ENCODE measurements around the gene REXO4. TPM values are rescaled to one million over a fixed set of nuclear protein-coding genes. Genes with fewer than 3 reads are reported as not detected.

REXO4 gene
- total and polyA plus RNA-seq, 9 of the 15 experiments (the other 6 are each of a cell fraction or from before 2014, with no cell fraction given): 3.4 to 72.9 (median 31.1) TPM

DNA sequence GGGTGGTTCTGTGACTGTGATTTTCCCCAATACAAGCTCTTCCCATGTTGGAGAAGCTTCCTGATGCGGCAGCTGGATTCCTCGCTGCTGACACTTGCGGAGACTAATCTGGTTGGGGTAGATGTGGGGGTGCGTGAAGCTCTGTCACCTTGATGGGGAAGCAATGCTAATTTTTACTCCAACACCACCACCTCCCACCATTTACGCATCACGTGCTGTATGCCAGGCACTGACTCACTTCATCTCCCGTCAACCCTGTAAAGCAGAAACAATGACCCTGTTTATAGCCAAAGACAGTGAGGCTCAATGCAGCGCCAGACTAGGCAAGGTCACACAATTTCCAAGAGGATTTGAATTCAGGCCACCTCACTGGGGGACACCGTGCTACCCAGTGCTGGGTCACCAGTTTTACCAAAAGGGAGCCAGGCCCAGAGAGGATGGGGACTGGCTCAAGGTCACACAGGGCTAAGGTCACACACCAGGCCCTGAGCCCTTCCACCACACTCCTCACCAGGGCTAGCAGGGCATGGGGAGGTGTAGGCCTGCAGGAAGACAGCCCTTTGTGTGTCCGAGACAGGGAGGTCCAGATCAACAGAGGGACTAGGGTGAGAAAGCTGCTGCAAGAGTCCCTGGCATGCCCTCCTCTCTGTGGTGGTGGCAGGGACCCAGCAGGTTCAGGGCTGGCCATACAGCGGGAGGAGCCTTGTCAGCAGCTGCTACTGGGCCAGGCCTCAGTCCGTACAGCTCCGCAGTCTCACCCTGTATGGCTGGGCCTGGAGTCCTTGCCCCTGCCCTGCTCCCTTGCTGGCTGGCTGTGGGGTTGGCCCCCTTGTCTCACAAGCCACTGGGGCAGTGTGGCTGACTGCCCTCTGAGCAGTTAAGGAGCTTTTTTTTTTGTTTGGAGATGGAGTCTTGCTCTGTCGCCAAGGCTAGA, 38.4 kb downstream of the REXO4 start (continued):
- TF ChIP-seq, protein P1, sequence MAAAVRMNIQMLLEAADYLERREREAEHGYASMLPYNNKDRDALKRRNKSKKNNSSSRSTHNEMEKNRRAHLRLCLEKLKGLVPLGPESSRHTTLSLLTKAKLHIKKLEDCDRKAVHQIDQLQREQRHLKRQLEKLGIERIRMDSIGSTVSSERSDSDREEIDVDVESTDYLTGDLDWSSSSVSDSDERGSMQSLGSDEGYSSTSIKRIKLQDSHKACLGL (CRISPR knock-in tag; IDR thresholded peaks at IDR 0.05; ENCODE audit: borderline replicate concordance, poor library complexity, severe bottlenecking): no peak
- TF ChIP-seq HDAC3 (IDR thresholded peaks at IDR 0.05; ENCODE audit: borderline replicate concordance, partially characterized antibody) (no peak), ZNF165 (CRISPR knock-in tag; IDR thresholded peaks at IDR 0.05; ENCODE audit: borderline replicate concordance) (no peak), RCOR1 (IDR thresholded peaks at IDR 0.05; ENCODE audit: borderline replicate concordance in 1 of 2, low read depth in 2 of 2, low read length in 2 of 2) (no peak), POLR2AphosphoS5 (IDR thresholded peaks at IDR 0.05; ENCODE audit: control insufficient read depth, insufficient read depth, low read depth, low read length) (no peak), CBX2 (IDR thresholded peaks at IDR 0.05; ENCODE audit: insufficient read depth, low read length, poor library complexity, severe bottlenecking) (no peak), JUND (IDR thresholded peaks at IDR 0.05; ENCODE audit: borderline replicate concordance, low read depth, low read length) (no peak), JUND (tag; IDR thresholded peaks at IDR 0.05; ENCODE audit: borderline replicate concordance, low read depth, low read length) (no peak)
